ENCODE data around the gene MYH1.

The MYH1 gene

GRCh38 chr17:10477701-10478100, 40.6 kb downstream of the MYH1 start:
- DNase-seq: no peak

GRCh38 chr17:10474536-10474935, 43.8 kb downstream of the MYH1 start:
- no peak for DNase-seq

- no peak for DNase-seq
These were observed 46.5 kb downstream of the MYH1 start for GRCh38 chr17:10471858-10472257.

GRCh38 chr17:10469459-10469858, 48.9 kb downstream of the MYH1 start, which contains the start of gene MYH4:
Gene MYH4 (minus strand): TSS chr17:10469559. CDS start chr17:10466745, 2,814 bp downstream.
- DNase-seq: no peak

GRCh38 chr17:10463402-10463801, 54.9 kb downstream of the MYH1 start:
- no peak for DNase-seq

GRCh38 chr17:10460062-10460461, 58.3 kb downstream of the MYH1 start:
- DNase-seq: no peak

GRCh38 chr17:10458701-10459100, 59.6 kb downstream of the MYH1 start:
- no peak for DNase-seq

GRCh38 chr17:10457952-10458351, 60.4 kb downstream of the MYH1 start:
- no peak for DNase-seq

GRCh38 chr17:10447026-10447931, 71.1 kb downstream of the MYH1 start:
- no peak for DNase-seq
